Activated T-cell treated with anti-CD3 and anti-CD28 coated beads for 24 hours (primary cell): Measurements from ENCODE around the gene PRPF19.
A peak's percentile ranks its signal among the peaks of the same experiment; 100 is the strongest.

Experiments used
- DNase-seq: peaks from one replicate; pipeline ENCODE4 v3.0.0-alpha.2; 2020; ENCODE audit warnings: low read depth

PRPF19 gene

GRCh38 chr11:60841797-60842667 is 64.4 kb downstream of the PRPF19 start, which contains the start of gene CCDC86:
TSS of gene CCDC86 (plus strand) at chr11:60842113. CDS start at chr11:60842125, 12 bp downstream.
- peak; percentile 99 for DNase-seq
